Measurements from ENCODE around the gene PDCD11.
"Not testable (repeated sequence)": the region's sequence is repeated elsewhere in the genome, so short reads cannot be mapped to it uniquely, and the experiment has no call there.

The PDCD11 gene, protein sequence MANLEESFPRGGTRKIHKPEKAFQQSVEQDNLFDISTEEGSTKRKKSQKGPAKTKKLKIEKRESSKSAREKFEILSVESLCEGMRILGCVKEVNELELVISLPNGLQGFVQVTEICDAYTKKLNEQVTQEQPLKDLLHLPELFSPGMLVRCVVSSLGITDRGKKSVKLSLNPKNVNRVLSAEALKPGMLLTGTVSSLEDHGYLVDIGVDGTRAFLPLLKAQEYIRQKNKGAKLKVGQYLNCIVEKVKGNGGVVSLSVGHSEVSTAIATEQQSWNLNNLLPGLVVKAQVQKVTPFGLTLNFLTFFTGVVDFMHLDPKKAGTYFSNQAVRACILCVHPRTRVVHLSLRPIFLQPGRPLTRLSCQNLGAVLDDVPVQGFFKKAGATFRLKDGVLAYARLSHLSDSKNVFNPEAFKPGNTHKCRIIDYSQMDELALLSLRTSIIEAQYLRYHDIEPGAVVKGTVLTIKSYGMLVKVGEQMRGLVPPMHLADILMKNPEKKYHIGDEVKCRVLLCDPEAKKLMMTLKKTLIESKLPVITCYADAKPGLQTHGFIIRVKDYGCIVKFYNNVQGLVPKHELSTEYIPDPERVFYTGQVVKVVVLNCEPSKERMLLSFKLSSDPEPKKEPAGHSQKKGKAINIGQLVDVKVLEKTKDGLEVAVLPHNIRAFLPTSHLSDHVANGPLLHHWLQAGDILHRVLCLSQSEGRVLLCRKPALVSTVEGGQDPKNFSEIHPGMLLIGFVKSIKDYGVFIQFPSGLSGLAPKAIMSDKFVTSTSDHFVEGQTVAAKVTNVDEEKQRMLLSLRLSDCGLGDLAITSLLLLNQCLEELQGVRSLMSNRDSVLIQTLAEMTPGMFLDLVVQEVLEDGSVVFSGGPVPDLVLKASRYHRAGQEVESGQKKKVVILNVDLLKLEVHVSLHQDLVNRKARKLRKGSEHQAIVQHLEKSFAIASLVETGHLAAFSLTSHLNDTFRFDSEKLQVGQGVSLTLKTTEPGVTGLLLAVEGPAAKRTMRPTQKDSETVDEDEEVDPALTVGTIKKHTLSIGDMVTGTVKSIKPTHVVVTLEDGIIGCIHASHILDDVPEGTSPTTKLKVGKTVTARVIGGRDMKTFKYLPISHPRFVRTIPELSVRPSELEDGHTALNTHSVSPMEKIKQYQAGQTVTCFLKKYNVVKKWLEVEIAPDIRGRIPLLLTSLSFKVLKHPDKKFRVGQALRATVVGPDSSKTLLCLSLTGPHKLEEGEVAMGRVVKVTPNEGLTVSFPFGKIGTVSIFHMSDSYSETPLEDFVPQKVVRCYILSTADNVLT (N-terminal part only)
- total RNA-seq = 16.4 to 91.0 (median 61.1) reads per million in 18 experiments

DNA sequence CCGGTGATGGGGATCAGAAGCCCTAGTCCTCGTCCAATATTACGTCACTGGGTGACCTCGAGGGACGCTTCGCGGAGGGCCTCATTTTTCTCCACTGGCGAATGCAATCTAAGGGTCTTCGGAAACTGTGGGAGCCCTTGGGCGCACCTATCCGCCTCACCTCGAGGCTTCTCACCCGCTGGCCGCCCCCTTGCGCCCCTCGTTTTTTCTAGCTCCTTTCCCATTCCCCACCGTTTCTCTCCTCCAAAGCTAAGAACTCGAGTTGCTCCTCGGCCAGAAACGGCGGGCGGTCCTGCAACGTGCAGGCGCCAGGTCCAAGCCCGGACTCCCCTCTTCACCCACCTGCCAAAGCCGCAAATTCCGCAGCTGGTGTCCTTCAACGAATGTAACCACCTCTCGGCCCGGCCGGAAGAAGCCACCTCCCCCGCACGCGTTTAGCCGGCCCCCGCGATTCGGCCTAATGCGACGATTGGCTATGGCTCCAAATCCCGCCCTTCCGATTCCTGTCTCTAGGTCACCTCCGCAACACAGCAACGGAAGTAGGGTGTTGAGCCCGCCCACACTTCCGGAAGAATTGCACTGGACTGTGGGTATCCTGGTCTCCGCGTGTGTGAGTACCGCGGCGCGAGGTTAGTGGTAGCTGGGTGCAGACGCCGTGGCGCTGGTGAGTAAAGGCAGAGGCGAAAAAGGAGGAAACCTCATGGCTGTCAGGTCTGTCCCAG is at the start of gene PDCD11, which contains the start of gene ATP5MK:
TSS of gene PDCD11 (plus strand) at position 560 of the 722 bp plus-strand sequence. CDS start 1,801 bp downstream, outside the sequence.
TSS of gene ATP5MK (minus strand) at position 409 of the 722 bp plus-strand sequence. CDS start 4,018 bp downstream, outside the sequence.
- DNase-seq = peak; percentile 100

- DNase-seq = no peak
Observed at GRCh38 chr10:103350175-103350516, 46.3 kb upstream of the PDCD11 start.

- DNase-seq = peak; percentile 67 to 75
Observed at GRCh38 chr10:103350517-103351260, 45.7 kb upstream of the PDCD11 start, which contains the start of gene PCGF6. PCGF6 (minus strand) TSS chr10:103351140; CDS start chr10:103351066, 74 bp downstream.

DNA sequence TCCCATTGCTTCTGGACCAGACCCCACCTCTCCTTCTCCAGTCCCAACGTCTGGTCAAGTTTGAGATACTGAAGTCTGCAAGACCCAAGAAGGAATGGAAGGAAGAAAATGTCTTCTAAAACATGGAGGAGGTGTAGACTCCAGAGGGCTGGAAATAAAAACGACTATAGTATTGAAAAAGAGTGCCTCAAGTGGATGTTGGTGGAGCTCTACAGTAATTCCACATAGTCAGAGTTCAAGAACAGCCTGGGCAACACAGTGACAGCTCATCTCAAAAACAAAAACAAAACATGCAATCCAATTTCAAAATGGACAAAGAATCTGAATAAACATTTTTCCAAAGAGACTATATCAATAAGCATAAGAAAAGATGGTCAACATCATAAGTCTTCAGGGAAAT is 43.1 kb upstream of the PDCD11 start:
- no peak for DNase-seq

DNA sequence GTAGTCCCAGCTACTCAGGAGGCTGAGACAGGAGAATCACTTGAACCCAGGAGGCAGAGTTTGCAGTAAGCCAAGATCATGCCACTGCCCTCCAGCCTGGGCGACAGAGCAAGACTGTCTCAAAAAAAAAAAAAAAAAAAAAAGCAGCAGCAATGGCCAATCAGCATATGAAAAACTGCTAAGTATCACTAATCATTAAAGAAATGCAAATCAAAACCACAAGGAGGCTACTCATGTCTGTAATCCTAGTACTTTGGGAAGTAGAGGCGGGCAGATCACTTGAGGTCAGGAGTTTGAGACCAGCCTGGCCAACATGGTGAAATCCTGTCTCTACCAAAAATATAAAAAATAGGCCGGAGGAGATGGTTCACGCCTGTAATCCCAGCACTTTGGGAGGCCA is 41.9 kb upstream of the PDCD11 start:
- not testable (repeated sequence) for DNase-seq

DNA sequence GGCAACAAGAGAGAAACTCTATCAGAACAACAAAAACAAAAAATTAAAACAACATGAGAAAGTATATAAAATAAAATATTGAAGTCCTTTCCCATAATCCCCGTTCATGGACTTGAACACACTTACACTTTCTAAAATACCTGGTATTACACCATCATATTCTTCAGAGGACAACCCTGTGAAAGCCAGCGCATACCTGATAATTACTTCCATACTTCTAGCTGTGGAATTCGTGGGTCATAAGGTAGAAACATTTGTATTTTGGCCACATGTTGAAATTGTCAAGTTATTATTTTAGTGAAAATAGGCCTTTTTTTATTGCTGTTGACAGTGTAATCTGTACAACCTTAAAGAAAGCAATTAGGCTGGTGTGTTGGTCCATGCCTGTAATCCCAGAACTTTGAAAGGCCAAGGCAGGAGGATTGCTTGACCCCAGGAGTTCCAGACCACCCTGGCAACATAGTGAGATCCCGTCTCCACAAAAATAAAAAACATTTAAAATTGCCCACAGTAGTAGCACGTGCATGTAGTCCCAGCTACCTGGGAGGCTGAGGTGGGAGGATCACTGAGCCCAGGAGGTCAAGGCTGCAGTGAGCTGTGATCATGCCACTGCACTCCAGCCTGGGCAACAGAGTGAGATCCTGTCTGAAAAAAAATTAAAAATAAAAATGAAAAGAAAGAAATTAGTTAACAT is 40.4 kb upstream of the PDCD11 start:
- DNase-seq = no peak

DNA sequence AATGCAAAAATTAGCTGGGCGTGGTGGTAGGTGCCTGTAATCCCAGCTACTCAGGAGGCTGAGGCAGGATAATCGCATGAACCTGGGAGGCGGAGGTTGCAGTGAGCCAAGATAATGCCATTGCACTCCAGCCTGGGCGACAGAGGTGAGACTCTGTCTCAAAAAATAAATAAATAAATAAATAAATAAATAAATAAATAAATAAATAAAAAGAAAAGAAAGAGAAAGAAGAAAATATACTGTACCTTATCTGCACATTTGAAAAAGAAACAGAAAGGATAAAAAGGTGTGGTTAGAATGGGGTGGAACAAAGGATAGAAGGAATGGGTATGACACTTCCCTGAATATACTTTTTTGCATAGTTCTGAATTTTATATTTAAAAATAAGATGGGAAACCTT is 36.9 kb upstream of the PDCD11 start:
- DNase-seq = not testable (repeated sequence)

GRCh38 chr10:103360791-103361190 is 35.6 kb upstream of the PDCD11 start:
- DNase-seq = not testable (repeated sequence)

- DNase-seq = no peak
Observed at GRCh38 chr10:103367379-103367781, 29.0 kb upstream of the PDCD11 start.

- peak; percentile 95 for DNase-seq
Observed at GRCh38 chr10:103367782-103368518, 28.5 kb upstream of the PDCD11 start, which contains the start of gene TAF5. TAF5 (plus strand) TSS chr10:103367976; CDS start chr10:103367990, 14 bp downstream.

DNA sequence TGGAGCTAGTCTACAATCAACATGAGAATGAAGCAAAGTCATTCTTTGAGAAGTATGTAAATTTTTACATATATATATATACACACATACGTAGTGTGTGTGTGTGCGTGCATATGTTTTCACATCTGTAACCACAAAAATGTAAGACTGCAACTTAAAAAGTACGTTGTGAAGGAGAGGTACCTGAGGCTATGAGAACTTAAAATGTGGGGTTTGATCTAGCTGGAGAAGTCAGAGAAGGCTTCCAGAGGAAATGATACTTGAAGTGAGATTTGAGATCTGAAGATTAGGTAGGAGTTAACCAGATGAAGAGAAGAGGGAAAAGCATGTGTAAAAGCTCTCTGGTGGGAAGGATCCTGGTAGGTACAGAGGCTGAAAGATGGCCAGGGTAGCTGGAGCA is 22.9 kb upstream of the PDCD11 start:
- no peak for DNase-seq

DNA sequence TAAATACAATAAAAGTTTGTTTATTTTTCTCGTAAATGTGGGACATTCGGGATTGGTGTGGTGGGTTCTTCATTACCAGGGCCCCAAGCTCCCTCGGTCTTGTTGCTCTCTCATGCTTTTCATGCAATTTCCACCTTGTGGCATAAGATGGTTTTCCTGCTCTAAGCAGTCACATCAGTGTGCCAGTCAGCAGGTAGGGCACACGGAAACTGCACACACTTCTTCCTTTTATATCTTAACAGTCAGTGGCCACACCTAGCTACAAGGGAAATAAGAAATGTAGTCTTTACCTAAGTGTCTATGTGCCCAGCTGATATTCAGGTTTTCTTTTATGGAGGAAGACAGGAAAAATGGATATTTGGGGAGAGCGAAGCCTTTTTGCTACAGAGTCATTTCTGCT is 22.2 kb upstream of the PDCD11 start:
- no peak for DNase-seq

DNA sequence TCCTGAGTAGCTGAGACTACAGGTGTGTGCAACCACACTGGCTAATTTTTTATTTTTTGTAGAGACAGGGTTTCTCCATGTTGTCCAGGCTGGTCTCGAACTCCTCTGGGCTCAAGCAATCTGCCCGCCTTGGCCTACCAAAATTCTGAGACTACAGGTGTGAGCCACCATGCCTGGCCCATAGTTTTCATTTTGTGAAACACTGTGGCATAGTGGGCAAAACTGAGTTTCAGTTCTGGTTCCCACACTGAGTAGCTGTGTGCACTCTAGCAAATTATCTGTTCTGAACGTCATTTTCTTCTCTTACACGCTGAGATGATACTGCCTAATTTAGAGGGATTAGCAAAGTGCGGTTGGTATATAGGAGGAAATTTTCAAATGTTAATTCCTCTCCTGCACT is 13.7 kb upstream of the PDCD11 start:
- no peak for DNase-seq

DNA sequence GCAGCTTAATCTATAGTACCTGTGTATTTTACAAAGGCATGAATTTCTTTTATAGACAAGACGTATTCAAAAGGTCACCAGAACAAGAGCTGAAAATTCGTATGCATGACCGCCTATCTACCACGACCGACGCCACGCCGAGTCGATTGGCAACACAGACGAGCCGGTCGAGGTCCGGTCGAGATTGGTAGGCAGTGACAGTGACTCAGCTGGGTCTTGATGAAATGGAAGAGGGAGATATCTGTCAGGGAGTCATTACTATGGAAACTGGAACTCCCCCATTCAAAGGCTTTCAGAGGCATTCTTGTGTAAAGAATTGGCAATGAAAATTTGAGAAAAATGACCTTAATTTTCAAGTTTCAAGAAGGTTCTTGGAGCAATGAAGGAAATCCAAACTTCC is 2.2 kb upstream of the PDCD11 start:
- no peak for DNase-seq

GRCh38 chr10:103395754-103396066 is 716 bp upstream of the PDCD11 start:
- no peak for DNase-seq

DNA sequence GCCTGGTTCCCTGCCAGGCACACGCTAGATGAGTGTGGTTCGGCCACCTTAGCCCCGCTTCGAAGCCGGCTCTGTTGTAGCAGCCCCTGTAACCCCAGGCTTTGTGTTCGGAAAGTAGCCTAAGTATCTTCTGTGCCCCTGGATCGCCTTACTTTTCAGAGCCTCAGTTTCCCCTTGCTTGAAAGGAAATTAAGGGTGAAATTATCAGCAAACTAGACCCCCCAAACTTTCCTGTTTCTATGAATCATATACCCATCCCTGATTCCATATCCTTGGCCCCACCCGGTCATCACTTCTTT is 312 bp downstream of the PDCD11 start:
- DNase-seq = no peak

- DNase-seq = no peak
Observed at GRCh38 chr10:103397191-103397825, 882 bp downstream of the PDCD11 start.

DNA sequence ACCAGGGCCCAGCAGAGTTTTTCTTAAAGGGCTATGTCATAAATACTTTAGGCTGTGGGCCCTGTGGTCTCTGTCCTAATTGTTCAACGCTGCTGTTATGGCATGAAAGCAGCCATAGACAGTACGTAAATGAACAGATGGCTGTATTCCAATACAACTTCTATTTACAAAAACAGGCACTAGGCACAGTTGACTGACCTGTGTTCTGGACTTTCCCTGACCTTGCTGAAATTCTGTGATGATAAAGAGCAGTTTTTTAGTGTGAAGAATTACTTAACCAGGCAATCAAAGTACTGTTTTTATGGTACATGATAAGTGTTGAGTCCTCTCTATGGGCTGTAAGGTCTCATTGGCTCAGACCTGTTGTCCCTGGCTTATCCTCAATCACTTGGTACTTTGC is 17.1 kb downstream of the PDCD11 start:
- DNase-seq = no peak

DNA sequence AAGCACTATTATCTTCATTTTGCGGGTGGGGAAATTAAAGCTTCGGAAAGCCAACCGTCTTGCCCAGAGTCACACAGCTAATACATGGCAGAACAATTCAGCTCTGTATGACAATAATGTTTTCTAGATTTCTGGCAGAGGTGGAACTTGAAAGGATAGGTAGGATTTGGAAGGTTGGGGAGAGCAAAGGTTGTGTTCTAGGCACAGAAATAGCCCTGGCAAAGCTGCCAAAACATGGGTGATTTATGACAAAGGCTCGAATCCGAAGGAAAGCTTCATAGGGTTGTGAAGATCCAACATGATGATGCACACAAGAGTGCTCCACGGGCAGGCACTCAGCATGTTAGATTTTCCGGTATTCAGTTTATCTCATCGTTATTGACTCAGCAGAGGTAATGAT is 19.2 kb downstream of the PDCD11 start:
- DNase-seq = no peak

Measured in inflammatory macrophage (primary cell).